ENCODE results near the gene BIRC6.
A peak's percentile ranks its signal among the peaks of the same experiment; 100 is the strongest.
"Not testable (repeated sequence)": the region's sequence is repeated elsewhere in the genome, so short reads cannot be mapped to it uniquely, and the experiment has no call there.

The BIRC6 gene, protein sequence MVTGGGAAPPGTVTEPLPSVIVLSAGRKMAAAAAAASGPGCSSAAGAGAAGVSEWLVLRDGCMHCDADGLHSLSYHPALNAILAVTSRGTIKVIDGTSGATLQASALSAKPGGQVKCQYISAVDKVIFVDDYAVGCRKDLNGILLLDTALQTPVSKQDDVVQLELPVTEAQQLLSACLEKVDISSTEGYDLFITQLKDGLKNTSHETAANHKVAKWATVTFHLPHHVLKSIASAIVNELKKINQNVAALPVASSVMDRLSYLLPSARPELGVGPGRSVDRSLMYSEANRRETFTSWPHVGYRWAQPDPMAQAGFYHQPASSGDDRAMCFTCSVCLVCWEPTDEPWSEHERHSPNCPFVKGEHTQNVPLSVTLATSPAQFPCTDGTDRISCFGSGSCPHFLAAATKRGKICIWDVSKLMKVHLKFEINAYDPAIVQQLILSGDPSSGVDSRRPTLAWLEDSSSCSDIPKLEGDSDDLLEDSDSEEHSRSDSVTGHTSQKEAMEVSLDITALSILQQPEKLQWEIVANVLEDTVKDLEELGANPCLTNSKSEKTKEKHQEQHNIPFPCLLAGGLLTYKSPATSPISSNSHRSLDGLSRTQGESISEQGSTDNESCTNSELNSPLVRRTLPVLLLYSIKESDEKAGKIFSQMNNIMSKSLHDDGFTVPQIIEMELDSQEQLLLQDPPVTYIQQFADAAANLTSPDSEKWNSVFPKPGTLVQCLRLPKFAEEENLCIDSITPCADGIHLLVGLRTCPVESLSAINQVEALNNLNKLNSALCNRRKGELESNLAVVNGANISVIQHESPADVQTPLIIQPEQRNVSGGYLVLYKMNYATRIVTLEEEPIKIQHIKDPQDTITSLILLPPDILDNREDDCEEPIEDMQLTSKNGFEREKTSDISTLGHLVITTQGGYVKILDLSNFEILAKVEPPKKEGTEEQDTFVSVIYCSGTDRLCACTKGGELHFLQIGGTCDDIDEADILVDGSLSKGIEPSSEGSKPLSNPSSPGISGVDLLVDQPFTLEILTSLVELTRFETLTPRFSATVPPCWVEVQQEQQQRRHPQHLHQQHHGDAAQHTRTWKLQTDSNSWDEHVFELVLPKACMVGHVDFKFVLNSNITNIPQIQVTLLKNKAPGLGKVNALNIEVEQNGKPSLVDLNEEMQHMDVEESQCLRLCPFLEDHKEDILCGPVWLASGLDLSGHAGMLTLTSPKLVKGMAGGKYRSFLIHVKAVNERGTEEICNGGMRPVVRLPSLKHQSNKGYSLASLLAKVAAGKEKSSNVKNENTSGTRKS (N-terminal part only)

DNA sequence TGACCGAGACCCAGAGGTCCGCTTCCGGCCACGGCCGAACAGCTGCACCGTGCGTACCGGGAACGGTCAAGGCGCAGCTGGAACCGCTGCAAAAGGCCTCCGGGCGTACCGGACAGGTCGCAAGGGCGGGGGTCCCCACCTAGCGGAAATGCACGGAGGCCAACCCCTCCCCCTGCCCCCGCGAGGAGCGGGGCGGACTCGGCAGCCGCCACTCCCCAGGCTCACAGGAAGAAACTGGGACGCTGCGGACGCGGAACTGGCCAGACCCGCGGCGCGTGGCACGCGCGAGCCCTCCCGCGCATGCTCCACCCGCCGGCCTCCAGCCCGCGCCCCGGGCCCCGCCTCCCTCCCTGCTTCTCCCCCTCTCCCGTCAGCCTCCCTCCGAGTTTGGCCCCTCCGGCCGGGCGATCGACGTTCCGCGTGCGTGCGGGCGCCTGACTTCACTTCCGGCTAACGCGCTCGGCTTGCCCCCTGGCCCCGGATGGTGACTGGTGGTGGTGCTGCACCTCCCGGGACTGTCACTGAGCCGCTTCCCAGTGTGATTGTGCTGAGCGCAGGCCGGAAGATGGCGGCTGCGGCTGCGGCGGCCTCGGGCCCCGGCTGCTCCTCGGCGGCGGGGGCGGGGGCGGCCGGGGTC is at the start of gene BIRC6:
TSS of gene BIRC6 (plus strand) at position 343 of the 637 bp plus-strand sequence. CDS start at position 482, 139 bp downstream.
- peak; percentile 96 for DNase-seq

DNA sequence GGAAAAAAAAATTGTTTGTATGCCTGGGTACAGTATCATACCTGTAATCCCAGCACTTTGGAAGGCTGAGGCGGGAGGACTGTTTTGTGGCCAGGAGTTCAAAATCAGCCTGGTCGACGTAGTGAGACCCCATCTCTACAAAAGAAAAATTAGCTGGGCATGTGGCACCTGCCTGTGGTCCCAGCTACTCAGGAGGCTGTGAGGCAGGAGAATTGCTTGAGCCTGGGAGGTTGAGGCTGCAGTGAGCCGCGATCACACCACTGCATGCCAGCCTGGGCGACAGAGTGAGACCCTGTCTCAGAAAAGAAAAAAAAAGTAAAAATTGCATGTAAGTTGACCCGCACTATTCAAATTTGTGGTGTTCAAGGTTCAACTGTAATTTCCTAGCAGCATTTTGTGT is 46.2 kb upstream of the BIRC6 start:
- no peak for DNase-seq

DNA sequence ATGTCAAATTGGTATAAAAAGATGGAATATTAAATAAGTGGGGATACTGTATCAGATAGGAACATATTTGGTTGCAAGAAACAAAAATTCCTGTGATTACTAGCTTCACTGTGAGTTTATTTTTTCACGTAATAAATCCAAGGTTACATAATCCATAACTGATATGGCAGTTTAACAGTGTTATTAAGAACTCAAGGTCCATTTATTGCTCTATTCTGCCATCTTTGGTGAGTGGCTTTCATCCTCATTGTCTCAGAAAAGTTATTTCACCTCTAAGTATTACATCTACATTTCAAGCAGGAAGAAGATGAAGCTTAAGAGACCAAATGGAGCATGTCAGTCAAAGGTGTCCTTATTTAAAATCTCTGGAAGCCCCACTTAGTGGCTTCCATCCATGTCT is 41.9 kb upstream of the BIRC6 start:
- no peak for DNase-seq

DNA sequence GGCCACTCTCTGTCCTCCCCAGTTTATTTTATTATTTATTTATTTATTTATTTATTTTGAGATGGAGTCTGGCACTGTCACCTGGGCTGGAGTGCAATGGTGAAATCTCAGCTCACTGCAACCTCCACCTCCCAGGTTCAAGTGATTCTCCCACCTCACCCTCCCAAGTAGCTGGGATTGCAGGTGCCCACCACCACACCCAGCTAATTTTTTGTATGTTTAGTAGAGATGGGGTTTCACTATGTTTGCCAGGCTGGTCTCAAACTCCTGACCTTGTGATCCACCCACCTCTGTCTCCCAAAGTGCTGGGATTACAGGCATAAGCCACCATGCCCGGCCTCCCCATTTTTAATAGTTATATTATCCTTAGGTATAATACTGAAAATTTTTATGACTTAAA is 28.1 kb upstream of the BIRC6 start:
- DNase-seq, result not testable (repeated sequence)

DNA sequence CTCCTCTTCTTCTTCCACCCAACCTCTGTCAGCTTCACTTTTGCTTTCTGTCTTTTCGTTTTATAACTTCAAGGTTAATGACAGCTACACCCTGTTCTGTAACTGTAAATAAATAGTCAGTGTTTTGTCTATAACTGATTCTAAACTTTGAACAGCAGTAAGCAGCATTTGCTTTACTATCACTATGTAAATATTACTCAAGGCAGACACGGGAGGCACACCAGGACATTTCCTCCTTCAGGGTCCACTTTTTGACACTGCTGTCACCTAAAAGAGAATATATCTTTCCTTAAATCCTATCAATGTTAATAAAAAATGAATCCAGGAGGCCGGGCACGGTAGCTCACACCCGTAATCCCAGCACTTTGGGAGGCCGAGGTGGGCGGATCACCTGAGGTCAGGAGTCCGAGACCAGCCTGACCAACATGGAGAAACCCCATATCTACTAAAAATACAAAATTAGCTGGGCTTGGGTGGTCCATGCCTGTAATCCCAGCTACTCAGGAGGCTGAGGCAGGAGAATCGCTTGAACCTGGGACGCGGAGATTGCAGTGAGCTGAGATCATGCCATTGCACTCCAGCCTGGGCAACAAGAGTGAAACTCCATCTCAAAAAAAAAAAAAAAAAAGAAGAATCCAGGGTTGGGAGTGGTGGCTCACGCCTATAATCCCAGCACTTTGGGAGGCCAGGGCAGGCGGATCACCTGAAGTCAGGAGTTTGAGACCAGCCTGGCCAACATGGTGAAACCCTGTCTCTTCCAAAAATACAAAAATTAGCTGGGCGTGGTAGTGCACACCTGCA is 27.4 kb upstream of the BIRC6 start:
- not testable (repeated sequence) for DNase-seq

DNA sequence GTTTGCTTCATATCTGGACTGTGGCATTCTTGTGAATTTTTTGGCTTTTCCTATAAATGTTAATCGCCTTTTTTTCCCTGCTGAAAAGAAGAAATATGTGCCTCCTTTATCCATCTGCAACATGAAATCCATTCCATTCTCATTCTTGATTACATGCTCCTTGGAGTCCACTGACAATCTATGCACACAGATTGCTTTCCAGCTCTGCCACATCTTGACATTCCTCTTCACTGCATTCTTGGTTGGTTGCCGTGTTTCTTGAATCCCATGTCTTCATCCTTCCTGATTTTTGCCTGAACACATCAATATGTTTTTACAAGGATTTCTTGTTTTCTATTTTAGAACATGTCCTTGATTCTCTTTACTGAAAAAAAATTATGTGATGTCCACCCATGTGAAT is 26.7 kb upstream of the BIRC6 start:
- DNase-seq, result no peak

DNA sequence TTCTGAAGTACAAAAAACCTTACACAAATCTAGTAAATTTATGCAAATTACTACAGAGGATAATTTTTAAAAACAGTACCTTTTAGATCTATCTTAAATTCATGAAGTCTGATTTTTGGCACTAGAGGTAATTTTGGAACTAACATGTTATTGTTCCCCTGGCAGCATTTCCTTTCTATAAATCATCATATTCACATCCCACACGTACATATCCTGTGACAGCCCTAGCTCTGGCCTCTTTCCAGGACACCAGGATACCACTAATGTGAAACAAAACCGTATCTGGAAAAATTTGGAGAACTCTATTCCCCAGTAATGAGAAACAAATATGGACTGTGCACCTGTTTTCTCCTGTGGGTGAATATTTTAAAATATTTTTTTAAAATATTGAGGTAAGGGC is 14.0 kb upstream of the BIRC6 start:
- no peak for DNase-seq

DNA sequence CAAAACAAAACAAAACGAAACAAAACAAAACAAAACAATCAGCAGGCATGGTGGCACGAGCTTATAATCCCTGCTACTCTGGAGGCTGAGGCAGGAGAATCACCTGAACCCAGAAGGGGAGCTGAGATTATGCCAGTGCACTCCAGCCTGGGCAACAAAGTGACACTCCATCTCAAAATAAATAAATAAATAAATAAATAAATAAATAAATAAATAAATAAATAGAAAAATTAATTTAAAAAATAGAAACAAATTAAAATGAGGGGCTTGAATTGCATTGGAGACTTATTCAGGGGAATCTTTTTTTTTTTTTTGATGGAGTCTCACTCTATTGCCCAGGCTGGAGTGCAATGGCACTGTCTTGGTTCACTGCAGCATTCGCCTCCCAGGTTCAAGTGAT is 6.0 kb upstream of the BIRC6 start:
- not testable (repeated sequence) for DNase-seq

DNA sequence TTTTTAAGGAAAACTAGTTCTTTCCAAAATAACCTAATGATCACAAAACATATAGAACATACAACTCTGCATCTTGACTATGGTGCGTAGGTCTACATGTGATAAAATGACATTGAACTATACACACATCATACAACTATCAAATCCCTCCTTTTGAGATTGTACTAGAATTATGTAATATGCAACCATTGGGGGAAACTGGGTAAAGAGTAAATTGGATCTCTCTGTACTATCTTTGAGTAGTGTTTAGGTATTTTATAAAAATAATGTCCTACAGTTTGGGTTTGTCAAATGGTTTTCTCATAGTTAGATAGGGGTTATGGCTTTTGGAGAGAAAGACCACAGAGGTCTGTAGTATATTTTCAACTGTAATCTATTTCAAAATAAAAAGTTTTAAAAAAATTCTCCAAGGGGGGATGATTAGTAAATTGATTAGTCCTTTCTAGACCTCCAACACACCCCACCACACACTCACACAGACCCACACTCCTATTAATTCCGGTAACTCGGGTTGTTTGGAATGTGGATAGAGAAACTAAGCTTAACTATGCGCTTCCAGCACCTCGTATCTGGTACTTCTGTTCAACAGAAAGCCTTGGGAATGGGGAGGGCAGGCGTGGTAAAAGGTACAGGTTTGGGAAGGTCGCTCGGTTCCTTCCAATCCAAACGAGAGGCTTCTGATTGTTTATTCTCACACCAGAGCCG is 695 bp upstream of the BIRC6 start:
- no peak for DNase-seq

DNA sequence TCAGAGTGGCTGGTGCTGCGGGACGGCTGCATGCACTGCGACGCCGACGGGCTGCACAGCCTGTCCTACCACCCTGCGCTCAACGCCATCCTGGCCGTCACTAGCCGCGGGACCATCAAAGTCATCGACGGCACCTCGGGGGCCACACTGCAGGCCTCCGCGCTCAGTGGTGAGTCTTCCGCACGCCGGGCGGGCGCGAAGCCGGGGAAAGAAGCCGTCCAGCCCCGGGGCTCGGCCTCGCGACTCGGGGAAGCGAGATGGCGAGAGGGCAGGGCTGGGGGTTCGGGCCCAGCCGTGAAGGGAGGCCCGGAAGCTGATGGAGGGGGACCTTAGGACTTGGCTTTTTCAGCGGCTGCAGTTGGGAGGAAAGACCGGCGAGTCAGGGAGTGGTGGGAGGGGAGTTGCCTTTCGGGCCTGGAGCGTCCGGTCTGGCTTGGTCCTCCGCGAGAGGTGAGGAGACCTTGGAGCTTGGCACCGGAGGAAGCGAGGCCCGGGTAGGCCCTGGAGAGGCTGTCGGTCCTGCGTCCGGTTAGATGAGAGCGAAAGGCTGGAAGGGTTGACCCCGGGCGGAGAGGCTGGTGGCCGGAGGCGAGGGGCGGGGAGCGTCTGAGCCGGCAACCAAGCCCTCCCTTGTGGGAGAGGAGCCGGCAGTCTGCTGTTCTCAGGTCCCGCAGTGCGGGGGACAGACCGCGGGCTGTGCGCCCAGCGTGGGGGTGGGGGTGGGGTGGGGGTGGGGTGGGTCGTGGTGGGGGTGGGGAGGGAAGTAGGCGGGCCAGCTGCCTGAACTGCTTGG is 691 bp downstream of the BIRC6 start:
- DNase-seq, result no peak

DNA sequence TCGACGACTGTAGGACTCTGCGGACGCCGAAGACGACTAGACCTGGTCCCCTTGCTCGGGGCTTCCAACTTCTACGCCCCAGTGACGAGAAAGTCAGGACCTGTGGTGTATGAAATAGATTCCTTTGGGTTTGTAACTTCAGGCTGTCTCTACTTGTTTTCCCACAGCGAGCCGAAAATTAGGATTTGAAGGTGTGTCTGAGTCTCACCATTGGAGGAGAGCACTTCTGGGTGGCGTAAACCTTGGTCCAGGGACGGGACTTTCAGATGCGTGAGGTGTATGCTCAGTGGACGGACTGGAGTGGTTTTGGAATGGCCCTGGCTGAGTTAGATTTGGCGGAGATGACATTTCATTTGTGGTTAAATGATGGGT is 1.3 kb downstream of the BIRC6 start:
- no peak for DNase-seq

DNA sequence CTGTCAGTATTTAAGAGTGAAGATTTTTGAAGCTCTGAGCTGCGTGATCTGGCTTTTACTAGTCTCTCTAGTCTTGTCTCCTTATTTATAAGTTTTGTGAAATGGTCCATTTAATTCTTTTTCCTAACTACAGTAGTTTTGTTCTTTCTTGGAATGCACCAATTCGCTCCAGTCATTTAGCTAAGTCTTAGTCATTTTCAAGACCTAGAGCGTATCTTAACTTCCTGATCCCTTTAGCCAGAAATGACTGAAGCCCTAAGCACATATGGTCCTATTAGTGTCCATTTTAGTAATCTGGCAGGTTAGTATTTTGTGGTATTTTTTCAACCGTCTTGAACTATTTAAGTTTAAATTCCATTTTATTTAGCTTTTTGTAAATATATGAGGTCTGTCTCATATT is 3.6 kb downstream of the BIRC6 start:
- DNase-seq, result no peak

DNA sequence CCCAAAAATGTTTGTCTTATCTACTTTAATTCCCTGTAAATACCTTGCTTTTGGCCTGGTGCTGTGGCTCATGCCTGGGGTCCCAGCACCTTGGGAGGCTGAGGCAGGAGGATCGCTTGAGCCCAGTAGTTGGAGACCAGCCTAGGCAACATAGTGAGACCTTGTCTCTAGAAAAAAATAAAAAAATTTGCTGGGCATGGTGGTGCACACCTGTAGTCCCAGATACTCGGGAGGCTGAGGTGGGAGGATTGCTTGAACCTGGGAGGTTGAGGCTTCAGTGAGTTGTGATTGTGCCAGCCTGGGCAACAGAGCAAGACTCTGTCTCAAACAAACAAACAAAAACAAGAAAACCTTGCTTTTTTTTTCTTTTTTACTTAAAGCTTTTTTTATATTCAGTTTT is 6.2 kb downstream of the BIRC6 start:
- DNase-seq, result not testable (repeated sequence)

DNA sequence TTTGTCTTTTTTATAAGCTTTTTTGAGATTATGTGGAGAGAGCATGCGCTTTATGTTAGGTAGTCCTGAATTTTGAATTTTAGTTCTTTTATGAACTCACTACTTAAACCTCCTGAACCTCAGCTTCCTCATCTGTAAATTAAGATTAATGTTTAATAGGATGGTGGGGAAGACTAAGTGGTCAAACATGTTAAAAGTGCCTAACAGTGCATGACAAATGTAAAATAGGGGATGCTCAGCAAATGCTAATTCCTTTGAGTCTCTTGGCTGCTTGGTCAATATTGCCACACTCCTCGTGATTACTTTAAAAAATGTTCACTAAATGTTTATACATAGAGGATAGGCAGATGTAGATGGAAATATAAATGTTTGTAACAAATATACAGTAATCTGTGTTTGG is 6.8 kb downstream of the BIRC6 start:
- no peak for DNase-seq

DNA sequence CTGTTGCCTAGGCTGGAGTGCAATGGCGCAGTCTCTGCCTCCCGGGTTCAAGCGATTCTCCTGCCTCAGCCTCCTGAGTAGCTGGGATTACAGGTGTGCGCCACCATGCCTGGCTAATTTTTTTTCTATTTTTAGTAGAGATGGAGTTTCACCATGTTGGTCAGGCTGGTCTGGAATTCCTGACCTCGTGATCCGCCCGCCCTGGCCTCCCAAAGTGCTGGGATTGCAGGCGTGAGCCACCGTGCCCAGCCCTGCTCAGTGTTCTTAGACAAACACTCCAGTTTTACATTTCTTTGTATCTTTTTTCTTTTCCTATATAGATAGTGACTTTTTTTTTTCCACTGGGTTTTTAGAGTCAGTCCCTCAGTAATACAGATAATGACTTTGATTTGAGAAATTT is 7.5 kb downstream of the BIRC6 start:
- not testable (repeated sequence) for DNase-seq

DNA sequence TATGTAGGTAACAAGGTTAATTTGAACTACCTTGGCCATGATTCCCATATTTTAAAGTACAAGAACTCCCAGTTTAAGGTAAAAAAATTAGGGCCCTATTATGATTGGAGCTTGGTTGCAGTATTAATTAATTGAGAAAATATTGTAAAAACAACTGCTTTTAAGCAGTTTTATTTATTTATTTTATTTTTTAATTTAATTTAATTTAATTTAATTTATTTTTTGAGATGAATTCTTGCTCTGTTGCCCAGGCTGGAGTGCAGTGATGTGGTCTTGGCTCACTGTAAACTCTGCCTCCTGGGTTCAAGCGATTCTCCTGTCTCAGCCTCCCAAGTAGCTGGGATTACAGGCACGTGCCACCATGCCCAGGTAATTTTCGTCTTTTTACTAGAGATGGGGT is 8.9 kb downstream of the BIRC6 start:
- DNase-seq, result not testable (repeated sequence)

DNA sequence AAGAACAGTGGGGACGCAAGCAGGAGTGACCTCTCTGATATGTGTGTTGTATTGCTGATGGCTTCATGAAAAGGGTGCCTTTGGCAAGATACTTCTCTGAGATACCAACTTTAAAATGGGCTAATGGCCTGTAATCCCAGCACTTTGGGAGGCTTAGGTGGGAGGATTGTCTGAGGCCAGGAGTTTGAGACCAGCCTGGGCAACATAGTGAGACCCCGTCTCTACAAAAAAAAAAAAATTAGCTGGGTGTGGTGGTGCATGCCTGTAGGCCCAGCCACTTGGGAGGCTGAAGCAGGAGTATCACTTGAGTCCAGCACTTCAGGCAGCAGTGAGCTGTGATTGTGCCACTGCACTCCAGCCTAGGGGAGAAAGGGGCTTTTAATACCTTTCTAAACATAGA is 9.8 kb downstream of the BIRC6 start:
- DNase-seq, result no peak

DNA sequence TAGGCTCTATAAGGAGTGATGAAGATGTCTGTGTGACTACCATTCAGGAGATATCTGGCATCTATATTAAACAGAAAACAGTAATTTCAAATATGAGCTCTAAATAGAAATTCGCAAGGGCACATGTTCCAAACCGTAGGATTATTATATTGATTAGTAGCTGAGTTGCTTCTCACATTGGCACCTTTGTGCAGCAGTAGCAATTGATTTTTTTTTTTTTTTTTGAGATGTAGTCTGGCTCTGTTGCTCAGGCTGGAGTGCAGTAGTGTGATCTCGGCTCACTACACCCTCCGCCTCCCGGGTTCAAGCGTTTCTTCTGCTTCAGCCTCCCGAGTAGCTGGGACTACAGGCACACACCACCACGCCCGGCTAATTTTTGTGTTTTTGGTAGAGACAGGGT is 12.4 kb downstream of the BIRC6 start:
- DNase-seq, result no peak

DNA sequence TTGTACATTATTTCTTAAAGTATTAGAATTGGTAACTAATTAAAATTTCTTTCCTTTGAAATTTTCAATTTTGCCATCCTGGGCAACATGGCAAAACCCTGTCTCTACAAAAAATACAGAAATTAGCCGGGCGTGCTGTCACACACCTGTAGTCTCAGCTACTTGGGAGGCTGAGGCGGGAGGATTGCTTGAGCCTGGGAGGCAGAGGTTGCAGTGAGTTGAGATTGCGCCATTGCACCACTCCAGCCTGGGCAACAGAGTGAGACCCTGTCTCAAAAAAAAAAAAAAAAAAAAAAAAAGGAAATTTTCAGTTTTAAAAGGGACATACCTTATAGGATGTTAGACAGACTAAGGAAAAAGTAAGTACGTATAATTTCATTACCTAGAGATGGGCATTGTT is 14.1 kb downstream of the BIRC6 start:
- not testable (repeated sequence) for DNase-seq

DNA sequence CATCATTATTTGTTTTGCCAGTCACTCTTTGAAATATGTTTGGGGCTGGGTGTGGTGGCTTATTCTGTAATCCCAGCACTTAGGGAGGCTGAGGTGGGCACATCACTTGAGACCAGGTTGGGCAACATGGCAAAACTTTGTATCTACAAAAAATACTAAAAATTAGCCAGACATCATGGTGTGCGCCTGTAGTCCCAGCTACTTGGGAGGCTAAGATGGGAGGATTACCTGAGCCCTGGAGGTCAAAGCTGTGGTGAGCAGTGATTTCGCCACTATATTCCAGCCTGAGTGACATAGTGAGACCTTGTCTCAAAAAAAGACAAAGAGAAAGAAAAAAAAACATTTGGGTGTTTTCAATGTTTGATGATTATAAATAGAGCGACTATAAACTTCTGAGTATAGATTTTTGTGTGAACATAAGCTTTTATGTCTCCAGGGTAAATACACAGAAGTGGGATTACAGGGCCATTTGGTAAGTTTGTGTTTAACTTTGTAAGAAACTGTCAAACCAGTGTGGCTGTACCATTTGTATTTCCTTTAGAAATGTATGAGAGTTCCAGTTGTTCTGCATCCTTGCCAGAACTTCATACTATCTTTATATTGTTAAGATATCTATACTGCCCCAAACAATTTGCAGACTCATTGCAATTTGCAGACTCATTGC is 15.8 kb downstream of the BIRC6 start:
- DNase-seq, result no peak

Data from CD4-positive, alpha-beta T cell treated with Interleukin-4 for 4 hours (primary cell).